H1 (cell line): Measurements from ENCODE around the gene ZBTB7A. TPM values are rescaled to one million over a fixed set of nuclear protein-coding genes. Genes with fewer than 3 reads are reported as not detected.

Experiments used
- CTCF ChIA-PET: fragments of 300-600 bp; sonication (Branson Sonifier 250); formaldehyde crosslinking; loops from one replicate; lab custom pipeline; 2021; ENCODE audit not compliant: partially characterized antibody; lab: Charles Lee
- POLR2A ChIA-PET: fragments of 300-600 bp; sonication (Branson Sonifier 250); formaldehyde crosslinking; loops from one replicate; lab custom pipeline; 2021; ENCODE audit warnings: inconsistent platforms; ENCODE audit not compliant: partially characterized antibody; lab: Charles Lee
- DNase-seq, 2 experiments: peaks; one replicate each; pipeline versions ENCODE4 v3.0.0 to v3.0.0-alpha.2; 2010 to 2022; ENCODE audit warnings: low spot score in 2 of 2, low read depth in 1 of 2, mixed read lengths in 1 of 2
- FAIRE-seq: peaks from 2 replicates; lab custom pipeline; 2011; peaks lifted over from hg19 to GRCh38; lab: Jason Lieb, UNC
- H2AFZ ChIP-seq: 2 replicates; pipeline ENCODE4 v1.8.1; 2012; ENCODE audit warnings: low read length, inconsistent platforms
- H2AK5ac ChIP-seq: 2 replicates; pipeline ENCODE4 v1.6.1; 2013; ENCODE audit warnings: low read depth, low read length
- H2BK120ac ChIP-seq: replicated peaks from 2 replicates; pipeline ENCODE3; 2013; ENCODE audit warnings: low read depth, low read length, inconsistent platforms
- H2BK12ac ChIP-seq: 2 replicates; pipeline ENCODE4 v1.6.1; 2013; ENCODE audit warnings: low read depth, low read length
- H2BK15ac ChIP-seq: 2 replicates; pipeline ENCODE4 v1.6.1; 2013; ENCODE audit warnings: low read length
- H2BK20ac ChIP-seq: 2 replicates; pipeline ENCODE4 v1.6.1; 2013; ENCODE audit warnings: low read length
- H2BK5ac ChIP-seq: 2 replicates; pipeline ENCODE4 v1.6.1; 2013; ENCODE audit warnings: low read depth, low read length
- H3K14ac ChIP-seq: 2 replicates; pipeline ENCODE4 v1.6.1; 2013; ENCODE audit warnings: inconsistent platforms; ENCODE audit not compliant: insufficient read length
- H3K18ac ChIP-seq: 2 replicates; pipeline ENCODE4 v1.6.1; 2013; ENCODE audit warnings: low read length; ENCODE audit errors: extremely low read depth
- H3K23ac ChIP-seq: 2 replicates; pipeline ENCODE4 v1.6.1; 2013; ENCODE audit warnings: inconsistent platforms; ENCODE audit not compliant: insufficient read length
- H3K23me2 ChIP-seq: 2 replicates; pipeline ENCODE4 v1.6.1; 2013; ENCODE audit warnings: low read depth, low read length
- H3K27ac ChIP-seq: 2 replicates; pipeline ENCODE4 v1.6.1; 2011; ENCODE audit warnings: low read depth, low read length, inconsistent platforms
- H3K27me3 ChIP-seq, 4 experiments: replicated peaks in 1 of 4; 1 replicate in 1 of 4; 2 replicates in 3 of 4; pipeline versions ENCODE4 v1.6.1 to v1.8.1; 2011 to 2013; ENCODE audit warnings: low read length in 3 of 4, mild to moderate bottlenecking in 3 of 4, inconsistent platforms in 2 of 4, mixed read lengths in 2 of 4, moderate library complexity in 1 of 4; ENCODE audit not compliant: control insufficient read depth in 3 of 4, insufficient read depth in 3 of 4; ENCODE audit errors: extremely low read depth in 1 of 4
- H3K36me3 ChIP-seq, 4 experiments: 2 replicates each; pipeline versions ENCODE4 v1.6.1 to v1.8.1; 2011 to 2013; ENCODE audit warnings: mild to moderate bottlenecking in 4 of 4, low read length in 3 of 4, moderate library complexity in 2 of 4, control low read depth in 1 of 4, inconsistent platforms in 1 of 4; ENCODE audit not compliant: insufficient read depth in 4 of 4, control insufficient read depth in 2 of 4
- H3K4ac ChIP-seq: replicated peaks from 2 replicates; pipeline ENCODE3; 2013; ENCODE audit warnings: low read length, low read depth, mixed read lengths, inconsistent platforms; ENCODE audit not compliant: insufficient read length
- H3K4me1 ChIP-seq, 4 experiments: replicated peaks in 1 of 4; 1 replicate in 1 of 4; 2 replicates in 3 of 4; pipeline versions ENCODE4 v1.6.1 to v1.8.1; 2011 to 2013; ENCODE audit warnings: low read length in 3 of 4, inconsistent platforms in 2 of 4, mixed read lengths in 1 of 4; ENCODE audit not compliant: insufficient read depth in 4 of 4, control insufficient read depth in 3 of 4
- H3K4me2 ChIP-seq, 2 experiments: 2 replicates each; pipeline versions ENCODE4 v1.6.1 to v1.8.1; 2011 to 2013; ENCODE audit warnings: low read depth in 2 of 2, low read length in 2 of 2, control low read depth in 1 of 2, inconsistent platforms in 1 of 2, mild to moderate bottlenecking in 1 of 2; ENCODE audit not compliant: insufficient read depth in 1 of 2
- H3K4me3 ChIP-seq, 4 experiments: fragments of 200-600, 300-600 bp in 1 of 4; sonication (generic), shearing (Covaris generic), sonication (Bioruptor Twin) in 1 of 4; 2 replicates each; pipeline versions ENCODE4 v1.5.1 to v1.8.1; 2011 to 2016; ENCODE audit warnings: low read length in 4 of 4, low read depth in 3 of 4, control low read depth in 2 of 4, inconsistent platforms in 2 of 4, mild to moderate bottlenecking in 2 of 4, mixed read lengths in 1 of 4, moderate library complexity in 1 of 4; ENCODE audit not compliant: insufficient read depth in 2 of 4; ENCODE audit errors: extremely low read depth in 1 of 4
- H3K56ac ChIP-seq: replicated peaks from 2 replicates; pipeline ENCODE3; 2013; ENCODE audit warnings: low read depth, mild to moderate bottlenecking, mixed read lengths, low read length, inconsistent platforms; ENCODE audit not compliant: insufficient read length
- H3K79me1 ChIP-seq: 2 replicates; pipeline ENCODE4 v1.6.1; 2013; ENCODE audit warnings: low read depth, low read length, control low read depth
- H3K79me2 ChIP-seq, 2 experiments: 2 replicates each; pipeline versions ENCODE4 v1.6.1 to v1.8.1; 2012 to 2013; ENCODE audit warnings: low read length in 2 of 2, mild to moderate bottlenecking in 2 of 2, inconsistent platforms in 1 of 2; ENCODE audit not compliant: insufficient read depth in 2 of 2, control insufficient read depth in 1 of 2
- H3K9ac ChIP-seq, 4 experiments: replicated peaks in 1 of 4; 1 replicate in 1 of 4; 2 replicates in 3 of 4; pipeline versions ENCODE4 v1.6.1 to v1.8.1; 2011 to 2013; ENCODE audit warnings: low read depth in 3 of 4, low read length in 3 of 4, control low read depth in 2 of 4, mild to moderate bottlenecking in 2 of 4, moderate library complexity in 2 of 4, inconsistent platforms in 1 of 4; ENCODE audit errors: extremely low read depth in 1 of 4
- H3K9me3 ChIP-seq, 2 experiments: 2 replicates each; pipeline versions ENCODE4 v1.6.1 to v1.8.1; 2012 to 2013; ENCODE audit warnings: mild to moderate bottlenecking in 2 of 2, moderate library complexity in 2 of 2, control low read depth in 1 of 2, inconsistent platforms in 1 of 2, low read depth in 1 of 2, low read length in 1 of 2, mixed read lengths in 1 of 2; ENCODE audit not compliant: insufficient read depth in 2 of 2
- H4K20me1 ChIP-seq, 2 experiments: replicated peaks in 1 of 2; 2 replicates each; pipeline versions ENCODE3 to v1.8.1; 2011 to 2013; ENCODE audit warnings: inconsistent platforms in 2 of 2, low read length in 2 of 2, mild to moderate bottlenecking in 1 of 2; ENCODE audit not compliant: insufficient read depth in 2 of 2, control insufficient read depth in 1 of 2
- H4K5ac ChIP-seq: 2 replicates; pipeline ENCODE4 v1.6.1; 2013; ENCODE audit warnings: low read length, low read depth, mixed read lengths, inconsistent platforms; ENCODE audit not compliant: insufficient read length
- H4K8ac ChIP-seq: 2 replicates; pipeline ENCODE4 v1.8.0; 2013; ENCODE audit warnings: mild to moderate bottlenecking, moderate library complexity, low read length, inconsistent platforms; ENCODE audit not compliant: insufficient read depth; ENCODE audit errors: extremely low read depth
- H4K91ac ChIP-seq: replicated peaks from 2 replicates; pipeline ENCODE3; 2013; ENCODE audit warnings: low read length, mixed read lengths, inconsistent platforms; ENCODE audit not compliant: insufficient read length
- ATF3 ChIP-seq: IDR thresholded peaks from 2 replicates; pipeline ENCODE4 v1.6.1; 2011; ENCODE audit warnings: low read depth, mild to moderate bottlenecking, low read length; ENCODE audit not compliant: insufficient read depth
- CBX8 ChIP-seq: fragments of 300-800, 300-1000 bp; sonication (generic); IDR thresholded peaks from 2 replicates; pipeline ENCODE4 v1.7.1; 2016; ENCODE audit warnings: low read depth, low read length, borderline replicate concordance
- CEBPB ChIP-seq: IDR thresholded peaks from 2 replicates; pipeline ENCODE4 v1.6.1; 2012; ENCODE audit warnings: low read depth, low read length
- CHD2 ChIP-seq: IDR thresholded peaks from 2 replicates; pipeline ENCODE4 v1.6.1; 2012; ENCODE audit warnings: low read length, improper control_type of control experiment
- EZH2 ChIP-seq: fragments of 200-600 bp; sonication (generic); IDR thresholded peaks from 2 replicates; pipeline ENCODE4 v1.7.1; 2012; ENCODE audit warnings: low read depth, mild to moderate bottlenecking, moderate library complexity, low read length, inconsistent platforms; ENCODE audit not compliant: severe bottlenecking
- JUND ChIP-seq: IDR thresholded peaks from 2 replicates; pipeline ENCODE4 v1.6.1; 2011; ENCODE audit warnings: mild to moderate bottlenecking, improper control_type of control experiment, low read length
- KDM1A ChIP-seq: fragments of 200-600, 300-600 bp; sonication (generic); IDR thresholded peaks from 2 replicates; pipeline ENCODE4 v1.7.1; 2016; ENCODE audit warnings: mild to moderate bottlenecking, low read length, borderline replicate concordance
- NRF1 ChIP-seq: IDR thresholded peaks from 2 replicates; pipeline ENCODE4 v1.6.1; 2011; ENCODE audit warnings: mild to moderate bottlenecking, low read depth, low read length, improper control_type of control experiment
- RFX5 ChIP-seq: IDR thresholded peaks from 2 replicates; pipeline ENCODE4 v1.6.1; 2011; ENCODE audit warnings: low read depth, low read length, improper control_type of control experiment, borderline replicate concordance
- SAP30 ChIP-seq: fragments of 300-600 bp; sonication (generic); IDR thresholded peaks from 2 replicates; pipeline ENCODE4 v1.7.1; 2012; ENCODE audit warnings: low read length, moderate library complexity, mild to moderate bottlenecking, inconsistent platforms; ENCODE audit not compliant: insufficient read depth, insufficient replicate concordance
- SIRT6 ChIP-seq: IDR thresholded peaks from one replicate; pipeline ENCODE4 v1.7.1; 2012; ENCODE audit warnings: low read length, inconsistent platforms
- SP1 ChIP-seq: IDR thresholded peaks from 2 replicates; pipeline ENCODE4 v1.6.1; 2011; ENCODE audit warnings: low read depth, low read length
- SP4 ChIP-seq: IDR thresholded peaks from 2 replicates; pipeline ENCODE4 v1.6.1; 2012; ENCODE audit warnings: low read length, inconsistent platforms
- TAF7 ChIP-seq: optimal IDR thresholded peaks from 2 replicates; pipeline ENCODE3; 2011; ENCODE audit warnings: low read depth, mild to moderate bottlenecking, inconsistent platforms, low read length, moderate library complexity, borderline replicate concordance
- ZNF274 ChIP-seq: IDR thresholded peaks from 2 replicates; pipeline ENCODE4 v1.7.0; 2012; ENCODE audit warnings: low read length, borderline replicate concordance; ENCODE audit errors: extremely low read depth
- WGBS, 2 experiments: shearing (Covaris generic) in 1 of 2; methylation state at CpG; one replicate each; pipeline versions ENCODE4 v1.1.6 to v1.1.7; 2013 to 2015; ENCODE audit warnings: low lambda C conversion rate in 2 of 2, mixed read lengths in 2 of 2, inconsistent platforms in 1 of 2, low coverage in 1 of 2, missing lambda C conversion rate in 1 of 2; ENCODE audit not compliant: insufficient replicate concordance in 2 of 2, insufficient coverage in 1 of 2, insufficient read length in 1 of 2; ENCODE audit errors: extremely low coverage in 1 of 2, missing lambda C conversion rate in 1 of 2; 5-methylcytosine and 5-hydroxymethylcytosine counted together
- polyA plus RNA-seq, 7 experiments: library from polyadenylated mRNA; depleted of rRNA in 3 of 7; stranded (reverse) in 5 of 7; unstranded in 2 of 7; fragments of >200 nt in 5 of 7; fragments of 200-250 nt in 2 of 7; gene quantifications; 1 replicate in 5 of 7; 2 replicates in 1 of 7; 4 replicates in 1 of 7; pipeline versions ENCODE4 v1.2.1 to v1.2.3, GENCODE V29; 2011 to 2013; ENCODE audit warnings: missing spikeins in 2 of 7, mixed read lengths in 2 of 7
- total RNA-seq: library from RNA; stranded (reverse); fragmentation: NEBNext Ultra II Directional; extraction: Animal tissue kit (Norgen Biotek cat#: 25700); gene quantifications from 2 replicates; pipeline ENCODE4 v1.2.1, GENCODE V29; 2021

The ZBTB7A gene
- total and polyA plus RNA-seq, 2 of the 8 experiments (the other 6 are each of a cell fraction or from before 2014, with no cell fraction given): 5.6 to 17.8 TPM

DNA sequence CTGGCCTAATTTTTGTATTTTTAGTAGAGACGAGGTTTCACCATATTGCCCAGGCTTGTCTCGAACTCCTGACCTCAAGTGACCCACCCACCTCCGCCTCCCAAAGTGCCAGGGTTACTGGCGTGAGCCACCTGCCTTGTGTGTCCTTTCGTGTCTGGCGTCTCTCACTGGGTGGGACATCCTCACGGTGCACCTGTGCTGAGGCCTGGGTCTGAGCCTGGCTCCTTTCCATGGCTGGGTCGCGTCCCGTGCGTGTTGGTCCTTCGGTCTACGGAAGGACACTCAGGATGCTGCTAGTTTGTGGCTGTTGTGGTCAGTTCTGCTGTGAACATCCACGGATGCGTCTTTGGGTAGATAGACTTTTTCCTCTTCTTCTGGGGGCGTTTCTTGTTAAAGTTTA is 39.6 kb downstream of the ZBTB7A start:
- H3K4me1 ChIP-seq: no peaks in the 10 kb centered on the region
- DNase-seq (no peak), FAIRE-seq (no peak)
- no peak overlapping the region for H3K56ac ChIP-seq
- H3K36me3 ChIP-seq: peaks cover 2 to 20% (median 7%) of the 10 kb centered on the region in 4 experiments; a peak in 4 of 8 replicates
- no peak overlapping the region for H3K4me2 ChIP-seq
- H3K14ac ChIP-seq: no peak overlapping the region
- no peaks in the 10 kb centered on the region for H3K9me3 ChIP-seq
- ChIA-PET POLR2A (interaction anchor here (0.8 to 2.1 kb wide), 4 partner anchors 10 to 44 kb away, joined by 3 to 9 read pairs (median 6); partner anchors contain the start of gene EEF2), CTCF (no interaction called here)
- no peak overlapping the region for H2AK5ac ChIP-seq
- peaks cover 0 to 8% of the 10 kb centered on the region in 2 experiments; a peak in 1 of 4 replicates for H3K79me2 ChIP-seq
- no peak overlapping the region for H2AFZ ChIP-seq
- no peak overlapping the region for H3K4me3 ChIP-seq
- H2BK120ac ChIP-seq: no peak overlapping the region
- H3K23ac ChIP-seq: no peak overlapping the region
- no peak overlapping the region for H3K27ac ChIP-seq
- no peak overlapping the region for H3K18ac ChIP-seq
- WGBS, 2 experiments: 87% methylated on average over 15 of the region's 16 CpGs; no CpG with 5 or more reads in 1 of the 2 experiments
- H2BK12ac ChIP-seq: no peak overlapping the region
- no peak overlapping the region for H4K91ac ChIP-seq
- H3K4ac ChIP-seq: no peak overlapping the region
- H3K23me2 ChIP-seq: no peaks in the 10 kb centered on the region
- H3K9ac ChIP-seq: no peak overlapping the region
- H2BK20ac ChIP-seq: no peak overlapping the region
- 0 out of 2 replicates have a peak, but pooled peaks cover 3% of the 10 kb centered on the region for H3K79me1 ChIP-seq
- H2BK5ac ChIP-seq: peak overlapping the region; percentile 39
- no peak overlapping the region for H4K8ac ChIP-seq
- H3K27me3 ChIP-seq: no peaks in the 10 kb centered on the region
- H4K20me1 ChIP-seq: peaks cover 0 to 13% of the 10 kb centered on the region in 2 experiments
- no peak overlapping the region for H2BK15ac ChIP-seq
- H4K5ac ChIP-seq: no peak overlapping the region
- TF ChIP-seq NRF1 (no peak), JUND (no peak), CEBPB (no peak), CBX8 (no peak), EZH2 (no peak), SIRT6 (no peak), ZNF274 (no peak), CHD2 (no peak), SAP30 (no peak), RFX5 (no peak), KDM1A (no peak), TAF7 (no peak), SP1 (no peak), ATF3 (no peak), SP4 (no peak)
